ENCODE results near the gene MLEC. TPM values are rescaled to one million over a fixed set of nuclear protein-coding genes. Genes with fewer than 3 reads are reported as not detected.

The MLEC gene
- total RNA-seq, 4 donors from 2014 or later = 20.7 to 48.9 (median 34.3) TPM

DNA sequence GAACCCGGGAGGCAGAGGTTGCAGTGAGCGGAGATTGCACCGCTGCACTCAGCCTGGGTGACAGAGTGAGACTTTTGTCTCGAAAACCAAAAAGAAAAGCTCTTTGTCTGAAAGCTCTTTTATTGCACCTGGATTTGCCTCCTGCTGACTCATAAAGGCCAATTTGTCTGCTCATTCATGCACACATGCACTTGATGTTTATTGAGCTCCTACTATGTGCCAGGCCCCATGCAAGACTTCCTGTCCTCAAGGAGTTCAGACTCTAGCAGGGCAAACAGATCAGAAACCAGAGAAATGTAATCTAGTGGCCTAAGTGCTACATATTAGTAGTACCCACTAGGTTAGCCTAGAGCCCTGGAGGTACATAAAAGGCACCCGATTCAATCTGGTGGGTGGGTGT is 16.3 kb upstream of the MLEC start:
- peaks cover 0 to 19% (median 7%) of the 10 kb centered on the region in 3 donors for H3K4me1 ChIP-seq
- no peak for TF ChIP-seq POLR2A (IDR thresholded peaks at IDR 0.05)
- TF ChIP-seq, protein P1, sequence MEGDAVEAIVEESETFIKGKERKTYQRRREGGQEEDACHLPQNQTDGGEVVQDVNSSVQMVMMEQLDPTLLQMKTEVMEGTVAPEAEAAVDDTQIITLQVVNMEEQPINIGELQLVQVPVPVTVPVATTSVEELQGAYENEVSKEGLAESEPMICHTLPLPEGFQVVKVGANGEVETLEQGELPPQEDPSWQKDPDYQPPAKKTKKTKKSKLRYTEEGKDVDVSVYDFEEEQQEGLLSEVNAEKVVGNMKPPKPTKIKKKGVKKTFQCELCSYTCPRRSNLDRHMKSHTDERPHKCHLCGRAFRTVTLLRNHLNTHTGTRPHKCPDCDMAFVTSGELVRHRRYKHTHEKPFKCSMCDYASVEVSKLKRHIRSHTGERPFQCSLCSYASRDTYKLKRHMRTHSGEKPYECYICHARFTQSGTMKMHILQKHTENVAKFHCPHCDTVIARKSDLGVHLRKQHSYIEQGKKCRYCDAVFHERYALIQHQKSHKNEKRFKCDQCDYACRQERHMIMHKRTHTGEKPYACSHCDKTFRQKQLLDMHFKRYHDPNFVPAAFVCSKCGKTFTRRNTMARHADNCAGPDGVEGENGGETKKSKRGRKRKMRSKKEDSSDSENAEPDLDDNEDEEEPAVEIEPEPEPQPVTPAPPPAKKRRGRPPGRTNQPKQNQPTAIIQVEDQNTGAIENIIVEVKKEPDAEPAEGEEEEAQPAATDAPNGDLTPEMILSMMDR (IDR thresholded peaks at IDR 0.05) = no peak
- no peak overlapping the region for H3K4me3 ChIP-seq
- WGBS, 2 donors = 79 to 80% methylated on average over 5 of the region's 5 CpGs
- H3K9me3 ChIP-seq = no peaks in the 10 kb centered on the region
- intact Hi-C loops (cut with DNase I) = no loop called here
- no peaks in the 10 kb centered on the region for H3K36me3 ChIP-seq
- H3K27ac ChIP-seq = peak overlapping the region in 1 of 4 donors; percentile 72
- H3K27me3 ChIP-seq = no peaks in the 10 kb centered on the region
- no peak for DNase-seq

DNA sequence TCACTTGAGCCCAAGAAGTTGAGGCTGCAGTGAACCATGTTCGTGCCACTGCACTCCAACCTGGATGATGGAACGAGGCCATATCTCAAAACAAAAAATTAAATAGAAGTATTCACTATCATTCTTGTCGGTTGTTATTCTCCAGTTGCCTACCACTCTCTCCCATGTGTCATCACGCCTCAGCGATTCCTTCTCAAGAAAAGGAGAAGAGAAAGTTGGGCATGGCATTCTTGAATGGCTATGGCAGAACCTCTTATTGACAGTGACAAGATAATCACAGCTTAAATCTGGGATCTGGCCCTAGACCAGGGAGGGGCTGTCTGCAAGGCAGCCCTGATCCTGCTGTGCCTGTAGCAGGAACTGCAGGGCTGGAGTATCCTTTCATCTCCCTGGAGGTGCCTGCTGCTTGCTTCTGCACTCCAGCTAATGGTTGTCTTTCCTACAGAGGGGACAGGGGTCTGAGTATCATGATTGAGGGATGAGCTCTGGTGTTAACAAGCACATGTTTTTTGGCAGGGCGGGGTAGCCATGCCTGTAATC is 12.8 kb upstream of the MLEC start:
- no peaks in the 10 kb centered on the region for H3K9me3 ChIP-seq
- intact Hi-C loops (cut with DNase I) = no loop called here
- H3K4me3 ChIP-seq = no peak overlapping the region
- TF ChIP-seq, protein P1 (IDR thresholded peaks at IDR 0.05) = no peak
- no peak for TF ChIP-seq POLR2A (IDR thresholded peaks at IDR 0.05)
- H3K27me3 ChIP-seq = no peaks in the 10 kb centered on the region
- no peak overlapping the region for H3K27ac ChIP-seq
- no peak for DNase-seq
- peaks cover 0 to 15% (median 3%) of the 10 kb centered on the region in 3 donors for H3K4me1 ChIP-seq
- WGBS, 2 donors = 84 to 87% methylated on average over 5 to 6 of the region's 6 CpGs
- H3K36me3 ChIP-seq = no peaks in the 10 kb centered on the region

DNA sequence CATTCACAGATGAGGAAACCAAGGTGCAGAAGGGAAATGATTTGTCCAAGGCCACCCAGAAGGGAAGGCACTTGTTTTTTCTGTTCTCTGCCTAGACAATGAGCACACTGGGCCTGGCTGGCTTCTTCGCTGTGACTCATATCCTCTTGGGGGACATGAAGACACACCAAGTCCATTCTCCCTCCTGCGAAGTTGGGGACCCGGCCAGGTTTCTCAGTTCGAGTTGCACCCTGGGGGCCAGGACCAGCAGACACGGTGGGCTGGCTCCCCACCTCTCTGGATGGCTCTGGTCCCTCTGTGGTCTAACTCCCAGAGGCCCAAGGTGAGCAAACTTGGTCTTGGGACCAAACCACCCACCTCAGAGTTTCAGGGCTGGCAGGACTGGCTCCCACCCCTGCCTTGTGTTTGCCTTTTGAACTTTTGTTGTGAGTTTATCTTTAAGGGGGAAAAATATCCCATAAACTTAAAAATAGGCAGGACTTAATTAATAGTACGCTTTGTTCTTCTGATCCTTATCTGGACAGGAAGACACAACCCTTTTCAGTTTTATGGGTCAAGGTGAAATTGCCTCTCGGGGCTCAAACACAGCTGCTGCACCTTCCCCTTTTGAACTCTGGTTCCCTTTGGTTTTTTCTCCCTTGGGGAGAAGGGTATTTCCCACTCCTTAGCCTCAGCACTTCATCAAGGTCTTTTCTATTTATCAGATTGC is 9.0 kb upstream of the MLEC start:
- no peak for DNase-seq
- Histone ChIP-seq H3K36me3 (no peaks in the 10 kb centered on the region), H3K9me3 (no peaks in the 10 kb centered on the region), H3K4me3 (no peak overlapping the region), H3K27ac (peak overlapping the region in 3 of 4 donors; percentile 32 to 75 (median 55)), H3K4me1 (peaks cover 0 to 3% (median 0%) of the 10 kb centered on the region in 3 donors), H3K27me3 (no peaks in the 10 kb centered on the region)
- TF ChIP-seq POLR2A (IDR thresholded peaks at IDR 0.05) = no peak
- TF ChIP-seq, protein P1 (IDR thresholded peaks at IDR 0.05) = no peak
- intact Hi-C loops (cut with DNase I) = no loop called here
- 44 to 59% methylated on average over 7 of the region's 7 CpGs for WGBS, 2 donors

DNA sequence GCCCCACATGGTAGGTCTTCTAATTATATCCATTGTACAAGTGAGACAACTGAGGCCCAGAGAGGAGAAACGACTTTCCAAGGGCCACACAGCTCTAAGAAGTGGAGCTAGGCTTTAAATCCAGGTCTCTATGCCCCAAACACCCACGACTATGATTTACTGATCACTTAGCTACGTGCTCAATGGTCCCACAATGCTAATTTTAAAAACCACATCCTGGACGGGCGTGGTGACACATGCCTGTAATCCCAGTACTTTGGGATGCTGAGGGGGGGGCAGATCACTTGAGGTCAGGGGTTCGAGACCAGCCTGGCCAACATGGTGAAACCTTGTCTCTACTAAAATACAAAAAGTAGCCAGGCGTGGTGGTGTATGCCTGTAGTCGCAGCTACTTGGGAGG is 8.4 kb upstream of the MLEC start:
- peak overlapping the region in 1 of 4 donors; percentile 17 for H3K27ac ChIP-seq
- no peak overlapping the region for H3K4me3 ChIP-seq
- no peaks in the 10 kb centered on the region for H3K27me3 ChIP-seq
- WGBS, 2 donors = 56 to 64% methylated on average over 8 of the region's 8 CpGs
- H3K4me1 ChIP-seq = peaks cover 0 to 3% (median 0%) of the 10 kb centered on the region in 3 donors
- no peaks in the 10 kb centered on the region for H3K9me3 ChIP-seq
- intact Hi-C loops (cut with DNase I) = no loop called here
- no peak for DNase-seq
- TF ChIP-seq, protein P1 (IDR thresholded peaks at IDR 0.05) = no peak
- TF ChIP-seq POLR2A (IDR thresholded peaks at IDR 0.05) = no peak
- no peaks in the 10 kb centered on the region for H3K36me3 ChIP-seq

DNA sequence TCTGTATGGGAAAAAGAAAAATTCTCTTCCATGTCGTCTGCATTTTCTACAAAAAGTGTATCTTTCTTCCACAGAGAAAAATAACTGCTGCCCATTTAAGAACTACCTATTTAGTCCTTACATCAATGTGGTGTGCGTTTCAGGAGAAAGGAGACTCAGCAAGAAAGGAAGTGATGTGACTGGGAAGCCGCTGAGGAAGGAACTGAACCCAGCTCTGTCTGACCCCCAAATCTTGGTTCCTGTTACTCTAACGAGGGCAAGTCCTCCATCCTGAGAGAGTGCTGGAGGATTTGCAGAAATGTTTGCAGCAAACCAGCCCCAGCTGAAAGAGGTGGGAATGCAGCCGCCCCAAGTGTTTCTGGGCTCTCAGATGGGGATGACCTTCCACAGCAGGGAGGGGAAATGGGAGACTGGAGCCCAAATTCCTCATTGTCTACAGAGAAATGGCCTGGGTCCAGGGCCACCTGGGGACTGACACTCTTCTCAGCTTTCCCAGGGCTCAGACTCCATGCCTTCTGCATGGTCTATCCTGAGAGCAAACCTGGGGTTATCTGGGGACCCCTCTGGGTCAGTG is 6.7 kb upstream of the MLEC start:
- no peaks in the 10 kb centered on the region for H3K36me3 ChIP-seq
- H3K4me3 ChIP-seq = no peak overlapping the region
- intact Hi-C loops (cut with DNase I) = no loop called here
- TF ChIP-seq, protein P1 (IDR thresholded peaks at IDR 0.05) = no peak
- TF ChIP-seq POLR2A (IDR thresholded peaks at IDR 0.05) = no peak
- 52 to 56% methylated on average over 5 of the region's 5 CpGs for WGBS, 2 donors
- H3K27me3 ChIP-seq = no peaks in the 10 kb centered on the region
- H3K9me3 ChIP-seq = no peaks in the 10 kb centered on the region
- DNase-seq = no peak
- no peak overlapping the region for H3K27ac ChIP-seq
- peaks cover 0 to 3% (median 0%) of the 10 kb centered on the region in 3 donors for H3K4me1 ChIP-seq
